Epithelial cell of proximal tubule (primary cell): ENCODE measurements around the gene GTF3C1. TPM values are rescaled to one million over a fixed set of nuclear protein-coding genes. Genes with fewer than 3 reads are reported as not detected.

Experiments used
- DNase-seq: peaks from one replicate; pipeline ENCODE4 v3.0.0-alpha.2; 2011; ENCODE audit warnings: low read depth
- H3K4me3 ChIP-seq: 2 replicates; pipeline ENCODE4 v1.5.1; 2011; ENCODE audit warnings: low read depth, mild to moderate bottlenecking, low read length
- total RNA-seq: library from RNA; depleted of rRNA; stranded (reverse); fragments of >200 nt; gene quantifications from 2 replicates; pipeline ENCODE4 v1.2.3, GENCODE V29; 2015
- TF ChIP-seq, protein P1 (sequence below): conservative IDR thresholded peaks from 2 replicates; pipeline ENCODE4 v1.5.1; 2012; ENCODE audit warnings: low read depth, mild to moderate bottlenecking, low read length

GTF3C1 gene
- total RNA-seq, 1 donor from 2014 or later, result 73.2 TPM

DNA sequence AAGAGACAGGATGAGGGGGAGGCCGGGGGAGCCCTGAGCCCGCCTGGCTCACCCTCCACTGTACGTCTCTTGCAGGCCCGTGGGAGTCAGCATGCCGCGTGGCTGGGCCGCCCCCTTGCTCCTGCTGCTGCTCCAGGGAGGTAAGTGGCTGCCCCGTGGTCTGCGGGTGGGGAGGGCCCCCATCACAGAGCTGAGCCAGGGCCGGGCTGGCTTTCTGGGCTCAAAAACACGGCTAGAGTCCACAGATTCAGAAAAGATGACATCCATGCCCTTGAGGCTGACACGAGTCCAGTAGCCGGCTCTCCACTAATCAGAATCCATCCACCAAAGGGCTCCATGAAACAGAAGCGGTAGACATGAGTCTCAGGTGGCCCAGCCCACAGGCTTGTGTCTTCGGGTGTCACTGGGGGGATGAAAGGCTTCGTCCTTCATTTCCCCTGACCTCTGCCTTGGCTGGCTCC, 119.7 kb downstream of the GTF3C1 start:
- H3K4me3 ChIP-seq, result no peak overlapping the region
- TF ChIP-seq, protein P1, sequence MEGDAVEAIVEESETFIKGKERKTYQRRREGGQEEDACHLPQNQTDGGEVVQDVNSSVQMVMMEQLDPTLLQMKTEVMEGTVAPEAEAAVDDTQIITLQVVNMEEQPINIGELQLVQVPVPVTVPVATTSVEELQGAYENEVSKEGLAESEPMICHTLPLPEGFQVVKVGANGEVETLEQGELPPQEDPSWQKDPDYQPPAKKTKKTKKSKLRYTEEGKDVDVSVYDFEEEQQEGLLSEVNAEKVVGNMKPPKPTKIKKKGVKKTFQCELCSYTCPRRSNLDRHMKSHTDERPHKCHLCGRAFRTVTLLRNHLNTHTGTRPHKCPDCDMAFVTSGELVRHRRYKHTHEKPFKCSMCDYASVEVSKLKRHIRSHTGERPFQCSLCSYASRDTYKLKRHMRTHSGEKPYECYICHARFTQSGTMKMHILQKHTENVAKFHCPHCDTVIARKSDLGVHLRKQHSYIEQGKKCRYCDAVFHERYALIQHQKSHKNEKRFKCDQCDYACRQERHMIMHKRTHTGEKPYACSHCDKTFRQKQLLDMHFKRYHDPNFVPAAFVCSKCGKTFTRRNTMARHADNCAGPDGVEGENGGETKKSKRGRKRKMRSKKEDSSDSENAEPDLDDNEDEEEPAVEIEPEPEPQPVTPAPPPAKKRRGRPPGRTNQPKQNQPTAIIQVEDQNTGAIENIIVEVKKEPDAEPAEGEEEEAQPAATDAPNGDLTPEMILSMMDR, result no peak
- DNase-seq, result no peak

DNA sequence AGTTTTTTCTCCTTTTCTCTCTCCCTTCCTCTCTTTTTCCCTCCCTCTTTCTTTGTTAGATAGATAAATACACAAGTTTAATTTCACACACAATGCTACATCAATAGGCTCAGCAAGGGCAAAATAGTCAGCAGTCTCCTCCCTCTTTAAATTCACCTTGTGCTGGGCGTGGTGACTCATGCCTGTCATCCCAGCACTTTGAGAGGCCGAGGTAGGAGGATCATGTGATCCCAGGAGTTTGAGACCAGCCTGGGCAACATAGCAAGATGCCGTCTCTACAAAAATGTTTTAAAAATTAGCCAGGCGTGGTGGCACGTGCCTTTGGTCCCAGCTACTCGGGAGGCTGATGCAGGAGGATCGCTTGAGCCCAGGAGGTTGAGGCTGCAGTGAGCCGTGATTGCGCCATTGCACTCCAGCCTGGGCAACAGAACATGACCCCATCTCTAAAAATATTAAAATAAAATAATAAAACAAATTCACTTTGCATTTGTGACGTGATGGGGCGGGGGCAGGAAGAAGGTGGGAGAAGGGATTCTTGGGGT, 120.3 kb downstream of the GTF3C1 start:
- TF ChIP-seq, protein P1, result no peak
- no peak overlapping the region for H3K4me3 ChIP-seq
- DNase-seq, result no peak

DNA sequence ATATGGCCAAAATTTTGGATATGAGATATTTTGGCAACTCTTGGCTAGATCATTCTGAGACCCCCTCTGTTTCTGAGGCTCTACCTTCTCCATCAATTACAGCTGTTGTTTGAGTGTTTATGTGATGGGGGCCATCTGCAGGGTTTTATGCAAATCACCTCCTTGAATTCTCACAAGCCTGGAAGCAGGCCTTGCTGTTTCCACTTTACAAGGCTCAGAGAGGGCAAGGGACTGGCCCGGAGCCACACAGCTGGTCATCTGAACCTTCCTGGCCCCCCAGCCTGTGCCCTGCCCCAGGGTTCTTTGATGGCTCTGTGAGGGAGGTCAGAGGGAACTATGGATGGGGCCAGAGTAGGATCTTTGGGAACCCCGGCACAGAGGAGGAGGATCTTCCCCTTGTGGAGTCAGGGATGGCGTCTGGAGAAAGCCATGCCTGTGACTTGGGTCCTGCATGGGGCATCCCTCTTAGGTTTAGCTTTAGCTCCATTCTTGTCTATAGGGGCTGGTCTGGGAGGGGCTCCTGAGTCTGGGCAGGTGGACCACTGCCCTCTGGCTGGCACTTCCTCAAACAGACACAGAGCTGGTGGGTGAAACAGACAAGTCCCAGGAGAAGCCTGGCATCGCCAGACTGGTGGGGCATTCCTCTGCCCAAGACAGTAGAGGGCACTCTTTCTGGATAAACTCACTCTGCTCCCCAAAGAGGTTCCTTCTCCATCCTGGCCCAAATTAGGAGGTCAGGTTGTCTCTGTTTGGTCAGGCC, 121.5 kb downstream of the GTF3C1 start:
- TF ChIP-seq, protein P1, result peak; percentile 48
- H3K4me3 ChIP-seq, result no peak overlapping the region
- no peak for DNase-seq

DNA sequence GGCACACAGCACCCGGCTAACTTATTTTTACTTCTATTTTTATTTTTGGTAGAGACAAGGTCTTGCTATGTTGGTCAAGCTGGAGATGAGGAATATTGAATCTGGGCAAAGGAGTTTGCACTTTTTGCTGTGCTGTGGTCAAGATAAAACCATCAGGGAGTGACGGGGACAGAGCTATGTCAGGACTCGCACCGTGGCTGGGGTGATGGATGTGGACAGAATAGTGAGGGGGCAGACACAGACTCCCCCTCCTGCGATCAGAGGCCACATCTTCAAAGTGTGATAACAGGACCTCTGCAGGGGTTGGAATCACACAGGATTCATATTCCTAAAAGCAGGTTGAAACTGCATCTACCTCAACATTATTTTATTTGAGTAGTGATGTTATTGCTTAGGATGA, 122.2 kb downstream of the GTF3C1 start:
- H3K4me3 ChIP-seq, result no peak overlapping the region
- DNase-seq, result no peak
- TF ChIP-seq, protein P1, result no peak

DNA sequence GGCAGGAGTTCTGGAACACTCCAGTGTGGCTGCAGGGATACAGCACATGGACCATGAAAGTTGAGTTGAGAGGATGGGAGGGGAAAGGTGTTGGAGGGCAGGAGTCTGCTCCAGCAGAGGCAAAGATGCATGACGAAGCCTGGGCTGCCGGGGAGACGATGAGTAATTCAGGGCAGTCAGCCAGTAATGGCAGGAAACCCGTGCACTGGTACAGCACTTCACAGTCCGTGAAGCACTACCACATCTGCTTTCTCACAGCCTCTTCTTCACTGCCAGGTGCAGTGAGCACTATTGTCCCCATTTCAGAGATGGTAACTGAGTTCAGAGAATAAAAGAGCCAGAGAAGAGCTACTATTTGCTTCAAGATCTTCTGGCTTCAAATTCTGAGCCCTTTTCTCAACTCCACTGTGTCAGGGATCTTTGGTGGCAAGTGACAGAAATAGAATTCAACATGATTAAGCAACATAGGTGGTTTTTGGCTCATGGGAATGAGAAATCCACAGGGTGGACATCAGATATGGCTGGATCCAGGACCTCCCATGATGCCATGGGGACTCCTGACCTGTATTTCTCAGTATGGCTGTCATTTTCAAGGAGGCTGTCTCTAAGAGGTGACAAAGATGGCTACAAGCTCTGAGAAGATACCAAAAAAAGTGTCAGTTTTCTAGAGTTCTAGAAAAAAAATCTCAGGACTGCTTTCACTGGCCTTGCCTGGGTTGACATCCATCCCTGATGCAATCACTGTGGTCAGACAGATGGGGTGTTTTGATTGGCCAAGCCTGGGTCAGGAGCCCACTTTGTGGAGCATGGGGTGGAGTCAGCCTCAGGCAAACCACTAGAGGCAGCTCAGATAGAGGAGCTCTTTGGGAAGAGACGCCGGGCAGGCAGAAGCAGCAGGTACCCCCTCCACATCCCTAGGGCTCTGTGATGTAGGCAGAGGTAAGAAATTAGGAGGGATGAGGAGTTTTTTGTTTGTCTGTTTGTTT, 123.0 kb downstream of the GTF3C1 start:
- DNase-seq, result peak; percentile 83
- H3K4me3 ChIP-seq, result no peak overlapping the region
- TF ChIP-seq, protein P1, result no peak

DNA sequence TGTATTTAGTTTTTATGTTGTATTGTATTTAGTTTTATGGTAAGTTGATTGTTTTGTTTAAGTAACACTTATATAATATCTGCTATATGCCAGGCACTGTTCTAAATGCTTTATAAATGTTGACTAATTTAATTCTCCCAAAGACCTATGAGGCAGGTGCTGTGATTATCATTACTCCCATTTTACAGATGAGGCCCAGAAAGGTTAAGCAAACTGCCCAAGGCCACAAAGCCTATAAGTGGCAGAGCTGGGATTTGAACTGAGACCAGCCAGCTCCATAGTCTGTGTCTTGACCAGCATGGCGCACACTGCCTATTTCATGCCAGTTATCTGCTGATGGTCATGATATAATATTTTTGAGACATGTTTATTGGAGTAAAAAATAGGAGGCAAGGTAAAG, 123.8 kb downstream of the GTF3C1 start:
- no peak overlapping the region for H3K4me3 ChIP-seq
- TF ChIP-seq, protein P1, result no peak
- DNase-seq, result no peak
